Suppressor macrophage treated with lipopolysaccharide for 4 hours (primary cell): ENCODE data around the gene SCARB1.
"Not testable (repeated sequence)": the region's sequence is repeated elsewhere in the genome, so short reads cannot be mapped to it uniquely, and the experiment has no call there.

Experiments used
- DNase-seq: peaks from one replicate; pipeline ENCODE4 v3.0.0-alpha.2; 2020

Gene SCARB1

GRCh38 chr12:124863416-124864325 lies at the start of gene SCARB1:
Gene SCARB1 (minus strand): TSS chr12:124863864. CDS start chr12:124863720, 144 bp downstream.
- DNase-seq, result peak; percentile 90

GRCh38 chr12:124912529-124913287 lies 49.0 kb upstream of the SCARB1 start:
- DNase-seq, result not testable (repeated sequence)

GRCh38 chr12:124911521-124911920 lies 47.9 kb upstream of the SCARB1 start:
- DNase-seq, result not testable (repeated sequence)

GRCh38 chr12:124910561-124911478 lies 47.2 kb upstream of the SCARB1 start:
- no peak for DNase-seq

GRCh38 chr12:124909831-124910560 lies 46.3 kb upstream of the SCARB1 start:
- DNase-seq, result peak; percentile 48

- peak; percentile 94 for DNase-seq
Measured at GRCh38 chr12:124906606-124907261, 43.1 kb upstream of the SCARB1 start.

- peak; percentile 94 for DNase-seq
Measured at GRCh38 chr12:124904306-124905098, 40.8 kb upstream of the SCARB1 start.

- DNase-seq, result no peak
Measured at GRCh38 chr12:124902916-124903315, 39.3 kb upstream of the SCARB1 start.

GRCh38 chr12:124901003-124901402 lies 37.3 kb upstream of the SCARB1 start:
- no peak for DNase-seq

GRCh38 chr12:124900345-124900795 lies 36.7 kb upstream of the SCARB1 start:
- not testable (repeated sequence) for DNase-seq

GRCh38 chr12:124898923-124899294 lies 35.2 kb upstream of the SCARB1 start:
- no peak for DNase-seq

- peak; percentile 53 for DNase-seq
Measured at GRCh38 chr12:124898200-124898922, 34.7 kb upstream of the SCARB1 start.

GRCh38 chr12:124896461-124896860 lies 32.8 kb upstream of the SCARB1 start:
- DNase-seq, result no peak

GRCh38 chr12:124893792-124894516 lies 30.3 kb upstream of the SCARB1 start:
- no peak for DNase-seq

- DNase-seq, result no peak
Measured at GRCh38 chr12:124888260-124888659, 24.6 kb upstream of the SCARB1 start.

- DNase-seq, result not testable (repeated sequence)
Measured at GRCh38 chr12:124887766-124888165, 24.1 kb upstream of the SCARB1 start.

- no peak for DNase-seq
Measured at GRCh38 chr12:124884587-124885438, 21.1 kb upstream of the SCARB1 start.
